SH-SY5Y (cell line): ENCODE data around the gene CD69.

Experiments
- GATA2 ChIP-seq: IDR thresholded peaks from 2 replicates; pipeline ENCODE4 v1.6.1; 2011; ENCODE audit warnings: mild to moderate bottlenecking, low read depth, low read length
- GATA3 ChIP-seq: IDR thresholded peaks from 2 replicates; pipeline ENCODE4 v1.6.1; 2011; ENCODE audit warnings: low read depth, mild to moderate bottlenecking, low read length, moderate library complexity

DNA sequence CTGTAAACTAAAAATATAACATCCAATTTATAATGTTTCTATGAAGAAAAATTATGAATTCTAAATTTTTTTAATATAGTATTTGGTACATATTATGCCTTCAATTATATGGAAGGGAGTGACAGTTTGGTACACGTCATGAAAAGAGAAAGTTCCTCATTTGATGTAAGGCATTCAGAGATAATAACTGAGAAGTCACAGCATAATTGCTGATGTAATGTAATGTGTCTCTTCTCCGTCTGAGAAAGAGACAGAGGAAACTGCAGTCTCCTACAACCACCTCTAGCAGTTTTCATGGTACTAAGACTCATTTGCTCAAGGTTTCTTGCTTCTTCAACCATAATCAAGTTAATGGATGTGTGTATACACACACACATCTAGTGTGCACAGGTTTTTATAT, 2.3 kb upstream of the CD69 start:
- TF ChIP-seq GATA2 (no peak), GATA3 (no peak)
